Mucosa of descending colon (tissue), 3 donors: ENCODE data around the gene MKRN2OS. TPM values are rescaled to one million over a fixed set of nuclear protein-coding genes. Genes with fewer than 3 reads are reported as not detected.

Experiments used
- ATAC-seq: fragments of 200-7000 bp; cut with Tn5 transposase; one replicate; pipeline ENCODE4 v1.9.1; 2020; ENCODE audit warnings: mild to moderate bottlenecking, moderate library complexity
- DNase-seq, 3 donors: peaks; one replicate each; pipeline ENCODE4 v3.0.0-alpha.2; 2020
- H3K36me3 ChIP-seq: fragments of 200-600 bp; one replicate; pipeline ENCODE4 v1.8.0; 2021; ENCODE audit warnings: low read depth, mild to moderate bottlenecking
- H3K4me1 ChIP-seq: fragments of 200-600 bp; one replicate; pipeline ENCODE4 v1.8.0; 2021; ENCODE audit warnings: low read depth, mild to moderate bottlenecking
- H3K4me3 ChIP-seq: fragments of 200-600 bp; one replicate; pipeline ENCODE4 v1.8.0; 2021; ENCODE audit warnings: mild to moderate bottlenecking
- H3K9me3 ChIP-seq: fragments of 200-600 bp; one replicate; pipeline ENCODE4 v1.8.0; 2021; ENCODE audit warnings: mild to moderate bottlenecking
- CTCF ChIP-seq: fragments of 200-600 bp; IDR thresholded peaks from one replicate; pipeline ENCODE4 v1.8.0; 2022; ENCODE audit warnings: antibody characterized with exemption, mild to moderate bottlenecking
- intact Hi-C, 2 donors: fragments of 100-400 bp; cut with DNase I in 1 of 2; cut with micrococcal nuclease in 1 of 2; formaldehyde crosslinking; loops; one replicate each; pipeline versions ENCODE4 v1.11.0 to v1.11.1; 2022; cut with DNase I, micrococcal nuclease
- total RNA-seq, 3 donors: library from RNA; stranded (reverse); fragmentation: NEBNext Ultra II Directional in 2 of 3; extraction: Animal tissue kit (Norgen Biotek cat#: 25700) in 2 of 3; gene quantifications; one replicate each; pipeline versions ENCODE4 v1.2.1 to v1.2.4, GENCODE V29; 2021 to 2023
- donor health status: DM: no; HTN: no; CAD: no; lungs with moderate emphysema.
- donor health status: DM: no; HTN: no; CAD: no.
- donor health status: DM: no; HTN: yes; CAD: no.

The MKRN2OS gene
- total RNA-seq, 3 donors from 2014 or later, result 2.2 to 8.2 (median 5.3) TPM

- intact Hi-C loops, result no loop called here
- no peaks in the 10 kb centered on the region for H3K36me3 ChIP-seq
- TF ChIP-seq CTCF, result no peak
- DNase-seq (no peak), ATAC-seq (no peak)
- H3K9me3 ChIP-seq, result no peaks in the 10 kb centered on the region
- no peak overlapping the region for H3K4me3 ChIP-seq
- no peaks in the 10 kb centered on the region for H3K4me1 ChIP-seq
These were observed 31.4 kb downstream of the MKRN2OS start for GRCh38 chr3:12513694-12514446.

- Histone ChIP-seq H3K36me3 (no peaks in the 10 kb centered on the region), H3K4me1 (no peaks in the 10 kb centered on the region), H3K4me3 (no peak overlapping the region), H3K9me3 (no peaks in the 10 kb centered on the region)
- no peak for ATAC-seq
- DNase-seq, result no peak
- no peak for TF ChIP-seq CTCF
- intact Hi-C loops, result no loop called here
These were observed 32.7 kb downstream of the MKRN2OS start for GRCh38 chr3:12512534-12513118.

GRCh38 chr3:12509466-12509865 is 35.8 kb downstream of the MKRN2OS start:
- no peaks in the 10 kb centered on the region for H3K4me1 ChIP-seq
- no peak overlapping the region for H3K4me3 ChIP-seq
- DNase-seq, result no peak
- no peak for TF ChIP-seq CTCF
- H3K36me3 ChIP-seq, result no peaks in the 10 kb centered on the region
- intact Hi-C loops, result no loop called here
- no peaks in the 10 kb centered on the region for H3K9me3 ChIP-seq
- no peak for ATAC-seq

GRCh38 chr3:12508291-12508700 is 37.0 kb downstream of the MKRN2OS start:
- peak; percentile 47 for ATAC-seq
- no peaks in the 10 kb centered on the region for H3K4me1 ChIP-seq
- H3K9me3 ChIP-seq, result no peaks in the 10 kb centered on the region
- no peak overlapping the region for H3K4me3 ChIP-seq
- TF ChIP-seq CTCF, result no peak
- no peak for DNase-seq
- peaks cover 2% of the 10 kb centered on the region for H3K36me3 ChIP-seq
- intact Hi-C loops, result no loop called here

GRCh38 chr3:12507591-12508281 is 37.6 kb downstream of the MKRN2OS start:
- ATAC-seq, result peak; percentile 27
- no peak for DNase-seq
- intact Hi-C loops, result no loop called here
- TF ChIP-seq CTCF, result no peak
- Histone ChIP-seq H3K4me1 (no peaks in the 10 kb centered on the region), H3K36me3 (peaks cover 4% of the 10 kb centered on the region), H3K4me3 (no peak overlapping the region), H3K9me3 (no peaks in the 10 kb centered on the region)
